ENCODE data around the gene DNAH6. TPM values are rescaled to one million over a fixed set of nuclear protein-coding genes. Genes with fewer than 3 reads are reported as not detected.

Gene DNAH6
- total and polyA plus RNA-seq, 9 of the 15 experiments (the other 6 are each of a cell fraction or from before 2014, with no cell fraction given): 0.01 to 0.04 (median 0.01) TPM; not detected in 5

- no peak overlapping the region for H3K4me2 ChIP-seq (ENCODE audit: insufficient read depth, low read length)
- no peaks in the 10 kb centered on the region for H3K79me2 ChIP-seq (ENCODE audit: control insufficient read depth, insufficient read depth, low read length)
- POLR2A ChIA-PET: no interaction called here
- CTCF ChIA-PET (ENCODE audit: low intra/inter-chr PET ratio): no interaction called here
- no TSS peak for BruUV-seq (replicated peaks)
- no peaks in the 10 kb centered on the region for H4K20me1 ChIP-seq (replicated peaks; ENCODE audit: control insufficient read depth, insufficient read depth, low read length)
- no peak for FAIRE-seq
- no peak overlapping the region for H3K27ac ChIP-seq (ENCODE audit: extremely low read depth, low read depth, low read length)
- H3K9me1 ChIP-seq (ENCODE audit: control insufficient read depth, insufficient read depth, low read length): no peaks in the 10 kb centered on the region
- no peak overlapping the region for H2AFZ ChIP-seq (ENCODE audit: low read depth, low read length)
- H3K9ac ChIP-seq (ENCODE audit: insufficient read depth in 1 of 2, low read depth in 2 of 2, low read length in 2 of 2): no peak overlapping the region
- in situ Hi-C loops (cut with MboI): no loop called here
- WGBS (ENCODE audit: insufficient coverage, low coverage, missing lambda C conversion rate): 5% methylated on average over 6 of the region's 6 CpGs
- no peaks in the 10 kb centered on the region for H3K36me3 ChIP-seq (ENCODE audit: control insufficient read depth, insufficient read depth, low read length)
- no peak for ATAC-seq
- no peak for TF ChIP-seq ZNF217 (CRISPR knock-in tag; IDR thresholded peaks at IDR 0.05)
- no peak for TF ChIP-seq SRSF3 (IDR thresholded peaks at IDR 0.05; ENCODE audit: insufficient read depth, low read length)
- TF ChIP-seq ZNF23 (CRISPR knock-in tag; IDR thresholded peaks at IDR 0.05): no peak
- TF ChIP-seq C11orf30 (IDR thresholded peaks at IDR 0.05; ENCODE audit: low read depth): peak; percentile 62
- TF ChIP-seq MAFF (IDR thresholded peaks at IDR 0.05; ENCODE audit: low read length): 0 out of 2 replicates have a peak, but pooled peaks have one; percentile 22
- peak; percentile 79 for TF ChIP-seq ZNF316 (IDR thresholded peaks at IDR 0.05)
- TF ChIP-seq STAG1 (CRISPR knock-in tag; IDR thresholded peaks at IDR 0.05; ENCODE audit: borderline replicate concordance): no peak
- TF ChIP-seq ETV5 (CRISPR knock-in tag; IDR thresholded peaks at IDR 0.05; ENCODE audit: low read depth): no peak
- TF ChIP-seq SOX6 (IDR thresholded peaks at IDR 0.05): no peak
- peak; percentile 54; the same call in 1 of the 2 replicates for TF ChIP-seq MAFG (tag; conservative IDR thresholded peaks at IDR 0.05)
- H3K4me3 ChIP-seq: no peak overlapping the region
- intact Hi-C loops (cut with micrococcal nuclease): no loop called here
- no peaks in the 10 kb centered on the region for H3K4me1 ChIP-seq (replicated peaks in 1 of 2; ENCODE audit: control insufficient read depth in 2 of 2, insufficient read depth in 2 of 2, low read length in 2 of 2)
- H3K9me3 ChIP-seq (replicated peaks; ENCODE audit: control insufficient read depth, insufficient read depth, low read depth, low read length): no peaks in the 10 kb centered on the region
- no peaks in the 10 kb centered on the region for H3K27me3 ChIP-seq (ENCODE audit: control insufficient read depth in 2 of 2, insufficient read depth in 2 of 2, low read length in 2 of 2)
- no peak for DNase-seq (ENCODE audit: extremely low read depth in 1 of 4, low spot score in 3 of 4)
Observed at GRCh38 chr2:84732897-84733778, 216.8 kb downstream of the DNAH6 start.
